WTC11 (cell line): ENCODE measurements around the gene NPDC1. TPM values are rescaled to one million over a fixed set of nuclear protein-coding genes. Genes with fewer than 3 reads are reported as not detected.

ENCODE experiments used
- ATAC-seq: fragments of 200-7000 bp; cut with Tn5 transposase; 2 replicates; pipeline ENCODE4 v1.10.0; 2021; ENCODE audit warnings: mild to moderate bottlenecking, moderate library complexity
- CTCF ChIA-PET: fragments of 300-600 bp; sonication (Branson Sonifier 250); formaldehyde crosslinking; loops from one replicate; lab custom pipeline; 2021; ENCODE audit warnings: antibody characterized with exemption; lab: Charles Lee
- POLR2A ChIA-PET: fragments of 350-600 bp; sonication (Branson Sonifier 250); formaldehyde crosslinking; loops from one replicate; lab custom pipeline; 2021; ENCODE audit warnings: antibody characterized with exemption; lab: Charles Lee
- DNase-seq: peaks from one replicate; pipeline ENCODE4 v3.0.0; 2021; ENCODE audit warnings: low spot score
- H3K27ac Mint-ChIP-seq: 2 replicates; pipeline ENCODE4 v1.8.0; 2021; ENCODE audit warnings: mixed read lengths
- H3K27me3 Mint-ChIP-seq: 2 replicates; pipeline ENCODE4 v1.8.0; 2021; ENCODE audit warnings: low read depth, mild to moderate bottlenecking, moderate library complexity, mixed read lengths
- H3K36me3 Mint-ChIP-seq: 2 replicates; pipeline ENCODE4 v1.8.0; 2021; ENCODE audit warnings: mixed read lengths
- H3K4me1 Mint-ChIP-seq: 2 replicates; pipeline ENCODE4 v1.8.0; 2022; ENCODE audit warnings: mixed read lengths
- H3K4me3 Mint-ChIP-seq: 2 replicates; pipeline ENCODE4 v1.8.0; 2021; ENCODE audit warnings: mild to moderate bottlenecking, moderate library complexity, mixed read lengths
- H3K9me3 Mint-ChIP-seq: 2 replicates; pipeline ENCODE4 v1.8.0; 2021; ENCODE audit warnings: mixed read lengths
- CREM ChIP-seq: sonication (generic); formaldehyde crosslinking; IDR thresholded peaks from 2 replicates; pipeline ENCODE4 v1.8.1; 2022; ENCODE audit warnings: mild to moderate bottlenecking, missing genetic modification reagents, moderate library complexity
- ELF4 ChIP-seq: sonication (generic); formaldehyde crosslinking; IDR thresholded peaks from 2 replicates; pipeline ENCODE4 v1.8.1; 2022; ENCODE audit warnings: low read depth, mild to moderate bottlenecking, moderate library complexity, missing genetic modification reagents
- ETV6 ChIP-seq: sonication (generic); formaldehyde crosslinking; IDR thresholded peaks from 2 replicates; pipeline ENCODE4 v1.8.1; 2022; ENCODE audit warnings: mild to moderate bottlenecking, missing genetic modification reagents
- IRF2 ChIP-seq: sonication (generic); formaldehyde crosslinking; IDR thresholded peaks from 2 replicates; pipeline ENCODE4 v1.8.0; 2022; ENCODE audit warnings: low read depth, missing genetic modification reagents, borderline replicate concordance
- JUN ChIP-seq: sonication (generic); formaldehyde crosslinking; IDR thresholded peaks from 2 replicates; pipeline ENCODE4 v1.8.0; 2023; ENCODE audit warnings: mild to moderate bottlenecking, missing genetic modification reagents
- KAT7 ChIP-seq: sonication (generic); formaldehyde crosslinking; IDR thresholded peaks from 2 replicates; pipeline ENCODE4 v1.8.1; 2023; ENCODE audit warnings: missing genetic modification reagents, mild to moderate bottlenecking, borderline replicate concordance
- MYBL2 ChIP-seq: sonication (generic); formaldehyde crosslinking; IDR thresholded peaks from 2 replicates; pipeline ENCODE4 v1.8.1; 2023; ENCODE audit warnings: mild to moderate bottlenecking, moderate library complexity, missing genetic modification reagents
- NFYB ChIP-seq: sonication (generic); formaldehyde crosslinking; conservative IDR thresholded peaks from 2 replicates; pipeline ENCODE4 v1.8.0; 2022; ENCODE audit warnings: low read depth, missing genetic modification reagents
- NR3C1 ChIP-seq: sonication (generic); formaldehyde crosslinking; conservative IDR thresholded peaks from 2 replicates; pipeline ENCODE4 v1.8.1; 2023; ENCODE audit warnings: low read depth, mild to moderate bottlenecking, missing genetic modification reagents
- RELA ChIP-seq: sonication (generic); formaldehyde crosslinking; IDR thresholded peaks from 2 replicates; pipeline ENCODE4 v1.8.1; 2022; ENCODE audit warnings: missing genetic modification reagents, mild to moderate bottlenecking, borderline replicate concordance
- RORB ChIP-seq: fragments of 250-450 bp; sonication (Bioruptor Pico); IDR thresholded peaks from 2 replicates; pipeline ENCODE4 v1.9.0; 2021; ENCODE audit warnings: mild to moderate bottlenecking
- ZNF219 ChIP-seq: sonication (generic); formaldehyde crosslinking; IDR thresholded peaks from 2 replicates; pipeline ENCODE4 v1.8.0; 2023; ENCODE audit warnings: missing genetic modification reagents, mild to moderate bottlenecking, borderline replicate concordance
- ZNF263 ChIP-seq: sonication (generic); formaldehyde crosslinking; IDR thresholded peaks from 2 replicates; pipeline ENCODE4 v1.8.1; 2022; ENCODE audit warnings: low read depth, mild to moderate bottlenecking, moderate library complexity, missing genetic modification reagents
- ZNF671 ChIP-seq: fragments of 250-450 bp; sonication (Bioruptor Pico); IDR thresholded peaks from 2 replicates; pipeline ENCODE4 v1.8.0; 2021; ENCODE audit warnings: mild to moderate bottlenecking
- total RNA-seq: library from RNA; stranded (reverse); gene quantifications from 3 replicates; pipeline ENCODE4 v1.2.3, GENCODE V29; 2021
- TF ChIP-seq, protein P1 (sequence below): fragments of 200-600 bp; IDR thresholded peaks from 2 replicates; pipeline ENCODE4 v1.8.0; 2022; ENCODE audit warnings: antibody characterized with exemption
- TF ChIP-seq, protein P2 (sequence below): sonication (generic); formaldehyde crosslinking; IDR thresholded peaks from 2 replicates; pipeline ENCODE4 v1.8.0; 2022; ENCODE audit warnings: mild to moderate bottlenecking, missing genetic modification reagents
- TF ChIP-seq, protein P3 (sequence below): sonication (generic); formaldehyde crosslinking; conservative IDR thresholded peaks from 2 replicates; pipeline ENCODE4 v1.8.1; 2022; ENCODE audit warnings: mild to moderate bottlenecking, missing genetic modification reagents
- TF ChIP-seq, protein P4 (sequence below): sonication (generic); formaldehyde crosslinking; IDR thresholded peaks from 2 replicates; pipeline ENCODE4 v1.8.1; 2023; ENCODE audit warnings: mild to moderate bottlenecking, missing genetic modification reagents, moderate library complexity
- TF ChIP-seq, protein P5 (sequence below): sonication (generic); formaldehyde crosslinking; IDR thresholded peaks from 2 replicates; pipeline ENCODE4 v1.8.0; 2023; ENCODE audit warnings: missing genetic modification reagents, mild to moderate bottlenecking, borderline replicate concordance
- TF ChIP-seq, protein P6 (sequence below): fragments of 250-450 bp; sonication (Bioruptor Pico); conservative IDR thresholded peaks from 2 replicates; pipeline ENCODE4 v1.9.0; 2021; ENCODE audit warnings: mild to moderate bottlenecking

The NPDC1 gene
- total RNA-seq, 1 experiment from 2014 or later: 64.3 TPM

DNA sequence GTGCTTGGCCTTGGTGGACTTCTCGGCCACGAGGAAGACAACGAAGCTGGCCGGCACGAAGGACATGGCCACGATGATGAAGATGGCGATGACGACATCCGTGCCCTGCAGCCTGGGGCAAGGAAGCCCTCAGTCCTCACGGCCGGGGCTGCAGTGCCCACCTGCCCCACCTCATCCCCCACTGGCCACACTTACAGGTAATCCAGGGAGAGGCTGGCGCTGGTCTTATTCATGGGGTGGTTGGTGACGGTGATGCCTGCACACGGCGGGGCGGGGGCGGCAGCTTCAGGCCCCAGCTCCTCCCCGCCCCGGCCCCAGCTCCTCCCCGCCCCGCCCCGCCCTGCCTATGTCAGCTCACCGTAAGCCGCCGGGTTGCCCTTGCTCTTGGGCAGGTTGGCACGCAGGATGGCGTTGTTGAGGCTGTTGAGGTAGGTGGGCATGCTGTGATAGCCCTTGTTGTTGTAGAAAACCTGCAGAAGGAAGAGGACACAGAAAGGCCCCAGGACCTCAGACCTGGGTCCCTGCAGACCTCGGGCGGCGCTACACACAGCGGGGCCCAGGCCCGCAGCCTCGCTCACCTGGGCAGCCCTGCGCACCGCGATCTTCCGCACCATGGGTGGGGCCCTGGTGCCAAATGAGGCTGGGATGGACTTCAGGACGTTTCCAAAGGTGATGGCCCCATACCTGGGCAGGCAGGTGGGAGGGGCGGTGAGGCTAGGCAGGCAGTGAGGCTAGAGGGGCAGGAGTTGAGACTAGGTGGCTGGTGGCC, 33.9 kb downstream of the NPDC1 start:
- no peak for TF ChIP-seq ZNF219
- TF ChIP-seq, protein P1, sequence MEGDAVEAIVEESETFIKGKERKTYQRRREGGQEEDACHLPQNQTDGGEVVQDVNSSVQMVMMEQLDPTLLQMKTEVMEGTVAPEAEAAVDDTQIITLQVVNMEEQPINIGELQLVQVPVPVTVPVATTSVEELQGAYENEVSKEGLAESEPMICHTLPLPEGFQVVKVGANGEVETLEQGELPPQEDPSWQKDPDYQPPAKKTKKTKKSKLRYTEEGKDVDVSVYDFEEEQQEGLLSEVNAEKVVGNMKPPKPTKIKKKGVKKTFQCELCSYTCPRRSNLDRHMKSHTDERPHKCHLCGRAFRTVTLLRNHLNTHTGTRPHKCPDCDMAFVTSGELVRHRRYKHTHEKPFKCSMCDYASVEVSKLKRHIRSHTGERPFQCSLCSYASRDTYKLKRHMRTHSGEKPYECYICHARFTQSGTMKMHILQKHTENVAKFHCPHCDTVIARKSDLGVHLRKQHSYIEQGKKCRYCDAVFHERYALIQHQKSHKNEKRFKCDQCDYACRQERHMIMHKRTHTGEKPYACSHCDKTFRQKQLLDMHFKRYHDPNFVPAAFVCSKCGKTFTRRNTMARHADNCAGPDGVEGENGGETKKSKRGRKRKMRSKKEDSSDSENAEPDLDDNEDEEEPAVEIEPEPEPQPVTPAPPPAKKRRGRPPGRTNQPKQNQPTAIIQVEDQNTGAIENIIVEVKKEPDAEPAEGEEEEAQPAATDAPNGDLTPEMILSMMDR: no peak
- TF ChIP-seq, protein P2, sequence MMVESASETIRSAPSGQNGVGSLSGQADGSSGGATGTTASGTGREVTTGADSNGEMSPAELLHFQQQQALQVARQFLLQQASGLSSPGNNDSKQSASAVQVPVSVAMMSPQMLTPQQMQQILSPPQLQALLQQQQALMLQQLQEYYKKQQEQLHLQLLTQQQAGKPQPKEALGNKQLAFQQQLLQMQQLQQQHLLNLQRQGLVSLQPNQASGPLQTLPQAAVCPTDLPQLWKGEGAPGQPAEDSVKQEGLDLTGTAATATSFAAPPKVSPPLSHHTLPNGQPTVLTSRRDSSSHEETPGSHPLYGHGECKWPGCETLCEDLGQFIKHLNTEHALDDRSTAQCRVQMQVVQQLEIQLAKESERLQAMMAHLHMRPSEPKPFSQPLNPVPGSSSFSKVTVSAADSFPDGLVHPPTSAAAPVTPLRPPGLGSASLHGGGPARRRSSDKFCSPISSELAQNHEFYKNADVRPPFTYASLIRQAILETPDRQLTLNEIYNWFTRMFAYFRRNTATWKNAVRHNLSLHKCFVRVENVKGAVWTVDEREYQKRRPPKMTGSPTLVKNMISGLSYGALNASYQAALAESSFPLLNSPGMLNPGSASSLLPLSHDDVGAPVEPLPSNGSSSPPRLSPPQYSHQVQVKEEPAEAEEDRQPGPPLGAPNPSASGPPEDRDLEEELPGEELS (CRISPR knock-in tag): no peak
- no peak for TF ChIP-seq NR3C1
- TF ChIP-seq, all 79 proteins: peak for 0
- Mint-ChIP-seq H3K27me3 (no peaks in the 10 kb centered on the region), H3K4me3 (no peak overlapping the region), H3K9me3 (no peaks in the 10 kb centered on the region), H3K36me3 (peaks cover 8% of the 10 kb centered on the region), H3K27ac (no peak overlapping the region), H3K4me1 (no peaks in the 10 kb centered on the region)
- ChIA-PET POLR2A (interaction anchor here (0.6 kb wide), 1 partner anchor 360 kb away, joined by 3 read pairs; no protein-coding TSS in a partner anchor), CTCF (interaction anchor here (0.5 to 3.3 kb wide), 5 partner anchors 15 to 34 kb away, joined by 3 to 14 read pairs (median 7); partner anchors contain the start of genes ABCA2 and CLIC3)
- no peak for ATAC-seq
- no peak for DNase-seq

DNA sequence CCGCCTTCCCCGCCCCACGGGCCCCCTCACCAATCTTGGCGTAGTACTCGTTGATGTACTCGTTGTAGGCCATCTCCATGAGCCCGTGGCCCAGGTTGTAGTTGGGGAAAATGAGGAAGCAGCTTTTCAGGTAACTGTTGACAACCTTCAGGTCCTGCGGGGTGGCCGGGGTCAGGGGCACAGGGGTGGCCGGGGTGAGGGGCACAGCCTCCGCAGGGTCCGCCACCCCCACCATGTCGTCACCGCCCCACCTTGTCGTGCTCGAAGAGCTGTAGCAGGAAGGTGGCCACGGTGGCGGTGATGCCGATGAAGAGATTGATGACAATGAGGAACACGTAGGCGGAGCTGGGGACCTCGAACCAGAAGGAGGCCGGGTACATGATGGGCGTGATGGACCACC, 34.8 kb downstream of the NPDC1 start:
- H3K9me3 Mint-ChIP-seq: no peaks in the 10 kb centered on the region
- ChIA-PET CTCF (interaction anchor here (1.1 to 2.3 kb wide), 3 partner anchors 15 to 24 kb away, joined by 3 to 10 read pairs (median 7); partner anchors contain the start of genes ABCA2 and CLIC3), POLR2A (no interaction called here)
- ATAC-seq (no peak), DNase-seq (no peak)
- no peak overlapping the region for H3K27ac Mint-ChIP-seq
- no peaks in the 10 kb centered on the region for H3K4me1 Mint-ChIP-seq
- no peaks in the 10 kb centered on the region for H3K27me3 Mint-ChIP-seq
- peaks cover 2% of the 10 kb centered on the region; the same call in 1 of the 2 replicates for H3K36me3 Mint-ChIP-seq
- no peak overlapping the region for H3K4me3 Mint-ChIP-seq
- no peak for TF ChIP-seq KAT7 (CRISPR knock-in tag)
- no peak for TF ChIP-seq ETV6 (CRISPR knock-in tag)
- no peak for TF ChIP-seq ZNF263 (CRISPR knock-in tag)
- TF ChIP-seq, protein P3, sequence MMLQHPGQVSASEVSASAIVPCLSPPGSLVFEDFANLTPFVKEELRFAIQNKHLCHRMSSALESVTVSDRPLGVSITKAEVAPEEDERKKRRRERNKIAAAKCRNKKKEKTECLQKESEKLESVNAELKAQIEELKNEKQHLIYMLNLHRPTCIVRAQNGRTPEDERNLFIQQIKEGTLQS (CRISPR knock-in tag): no peak
- TF ChIP-seq, protein P4, sequence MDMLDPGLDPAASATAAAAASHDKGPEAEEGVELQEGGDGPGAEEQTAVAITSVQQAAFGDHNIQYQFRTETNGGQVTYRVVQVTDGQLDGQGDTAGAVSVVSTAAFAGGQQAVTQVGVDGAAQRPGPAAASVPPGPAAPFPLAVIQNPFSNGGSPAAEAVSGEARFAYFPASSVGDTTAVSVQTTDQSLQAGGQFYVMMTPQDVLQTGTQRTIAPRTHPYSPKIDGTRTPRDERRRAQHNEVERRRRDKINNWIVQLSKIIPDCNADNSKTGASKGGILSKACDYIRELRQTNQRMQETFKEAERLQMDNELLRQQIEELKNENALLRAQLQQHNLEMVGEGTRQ (CRISPR knock-in tag): no peak
- TF ChIP-seq RELA (CRISPR knock-in tag): no peak
- TF ChIP-seq JUN (CRISPR knock-in tag): no peak
- TF ChIP-seq ZNF219: no peak
- TF ChIP-seq, protein P5, sequence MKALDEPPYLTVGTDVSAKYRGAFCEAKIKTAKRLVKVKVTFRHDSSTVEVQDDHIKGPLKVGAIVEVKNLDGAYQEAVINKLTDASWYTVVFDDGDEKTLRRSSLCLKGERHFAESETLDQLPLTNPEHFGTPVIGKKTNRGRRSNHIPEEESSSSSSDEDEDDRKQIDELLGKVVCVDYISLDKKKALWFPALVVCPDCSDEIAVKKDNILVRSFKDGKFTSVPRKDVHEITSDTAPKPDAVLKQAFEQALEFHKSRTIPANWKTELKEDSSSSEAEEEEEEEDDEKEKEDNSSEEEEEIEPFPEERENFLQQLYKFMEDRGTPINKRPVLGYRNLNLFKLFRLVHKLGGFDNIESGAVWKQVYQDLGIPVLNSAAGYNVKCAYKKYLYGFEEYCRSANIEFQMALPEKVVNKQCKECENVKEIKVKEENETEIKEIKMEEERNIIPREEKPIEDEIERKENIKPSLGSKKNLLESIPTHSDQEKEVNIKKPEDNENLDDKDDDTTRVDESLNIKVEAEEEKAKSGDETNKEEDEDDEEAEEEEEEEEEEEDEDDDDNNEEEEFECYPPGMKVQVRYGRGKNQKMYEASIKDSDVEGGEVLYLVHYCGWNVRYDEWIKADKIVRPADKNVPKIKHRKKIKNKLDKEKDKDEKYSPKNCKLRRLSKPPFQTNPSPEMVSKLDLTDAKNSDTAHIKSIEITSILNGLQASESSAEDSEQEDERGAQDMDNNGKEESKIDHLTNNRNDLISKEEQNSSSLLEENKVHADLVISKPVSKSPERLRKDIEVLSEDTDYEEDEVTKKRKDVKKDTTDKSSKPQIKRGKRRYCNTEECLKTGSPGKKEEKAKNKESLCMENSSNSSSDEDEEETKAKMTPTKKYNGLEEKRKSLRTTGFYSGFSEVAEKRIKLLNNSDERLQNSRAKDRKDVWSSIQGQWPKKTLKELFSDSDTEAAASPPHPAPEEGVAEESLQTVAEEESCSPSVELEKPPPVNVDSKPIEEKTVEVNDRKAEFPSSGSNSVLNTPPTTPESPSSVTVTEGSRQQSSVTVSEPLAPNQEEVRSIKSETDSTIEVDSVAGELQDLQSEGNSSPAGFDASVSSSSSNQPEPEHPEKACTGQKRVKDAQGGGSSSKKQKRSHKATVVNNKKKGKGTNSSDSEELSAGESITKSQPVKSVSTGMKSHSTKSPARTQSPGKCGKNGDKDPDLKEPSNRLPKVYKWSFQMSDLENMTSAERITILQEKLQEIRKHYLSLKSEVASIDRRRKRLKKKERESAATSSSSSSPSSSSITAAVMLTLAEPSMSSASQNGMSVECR (CRISPR knock-in tag): no peak
- no peak for TF ChIP-seq IRF2 (CRISPR knock-in tag)
- TF ChIP-seq CREM: no peak
- TF ChIP-seq ZNF671 (CRISPR knock-in tag): no peak
- TF ChIP-seq NFYB: no peak
- no peak for TF ChIP-seq MYBL2 (CRISPR knock-in tag)
- TF ChIP-seq RORB: no peak
- TF ChIP-seq ELF4: no peak
- TF ChIP-seq, protein P6, sequence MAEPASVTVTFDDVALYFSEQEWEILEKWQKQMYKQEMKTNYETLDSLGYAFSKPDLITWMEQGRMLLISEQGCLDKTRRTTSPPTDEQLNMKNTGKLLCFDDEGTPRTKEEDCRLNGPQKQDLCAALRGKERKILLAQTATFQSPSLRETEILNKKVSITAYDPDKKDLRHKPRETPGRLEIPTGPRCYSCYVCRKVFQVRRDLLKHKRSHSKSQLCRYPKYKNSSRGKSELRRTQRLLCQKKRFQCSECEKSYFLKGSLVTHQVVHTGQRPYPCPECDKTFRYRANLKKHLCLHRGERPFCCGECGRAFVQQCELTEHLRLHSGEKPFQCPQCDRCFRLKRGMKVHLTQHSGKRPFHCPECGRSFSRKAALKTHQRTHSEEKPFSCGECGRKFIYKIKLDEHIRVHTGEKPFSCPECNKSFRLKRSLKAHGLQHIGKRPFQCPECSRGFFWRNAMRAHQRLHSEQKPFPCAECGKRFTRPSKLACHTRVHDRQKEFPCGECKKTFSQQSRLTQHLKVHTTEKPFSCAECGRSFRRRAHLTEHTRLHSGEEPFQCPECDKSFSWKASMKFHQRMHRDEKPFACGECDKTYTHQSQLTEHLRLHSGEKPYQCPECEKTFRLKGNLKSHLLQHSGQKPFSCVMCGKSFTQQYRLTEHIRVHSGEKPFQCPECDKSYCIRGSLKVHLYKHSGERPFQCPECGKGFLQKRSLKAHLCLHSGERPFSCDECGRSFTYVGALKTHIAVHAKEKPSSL (CRISPR knock-in tag): no peak
